ENCODE data around the gene FBXO17.
A peak's percentile ranks its signal among the peaks of the same experiment; 100 is the strongest.

FBXO17 gene, protein sequence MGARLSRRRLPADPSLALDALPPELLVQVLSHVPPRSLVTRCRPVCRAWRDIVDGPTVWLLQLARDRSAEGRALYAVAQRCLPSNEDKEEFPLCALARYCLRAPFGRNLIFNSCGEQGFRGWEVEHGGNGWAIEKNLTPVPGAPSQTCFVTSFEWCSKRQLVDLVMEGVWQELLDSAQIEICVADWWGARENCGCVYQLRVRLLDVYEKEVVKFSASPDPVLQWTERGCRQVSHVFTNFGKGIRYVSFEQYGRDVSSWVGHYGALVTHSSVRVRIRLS

GRCh38 chr19:38975214-38975860 lies at the start of gene FBXO17:
TSS of gene FBXO17 (minus strand) at chr19:38975742. CDS start at chr19:38950319, 25,423 bp downstream.
- Histone ChIP-seq H3K4me3 (ENCODE audit: low read depth, low read length) (peak within 1 kb of the TSS; percentile 75), H3K27me3 (replicated peaks) (no peaks in the 10 kb centered on the region), H3K36me3 (replicated peaks) (no peaks in the 10 kb centered on the region), H3K27ac (peak within 1 kb of the TSS; percentile 72)
- DNase-seq: peak; percentile 40
- in situ Hi-C loops (cut with HindIII; ENCODE audit: low pct_ligation_motif_present, low sequenced_read_pairs): no loop called here
- TF ChIP-seq, protein P1, sequence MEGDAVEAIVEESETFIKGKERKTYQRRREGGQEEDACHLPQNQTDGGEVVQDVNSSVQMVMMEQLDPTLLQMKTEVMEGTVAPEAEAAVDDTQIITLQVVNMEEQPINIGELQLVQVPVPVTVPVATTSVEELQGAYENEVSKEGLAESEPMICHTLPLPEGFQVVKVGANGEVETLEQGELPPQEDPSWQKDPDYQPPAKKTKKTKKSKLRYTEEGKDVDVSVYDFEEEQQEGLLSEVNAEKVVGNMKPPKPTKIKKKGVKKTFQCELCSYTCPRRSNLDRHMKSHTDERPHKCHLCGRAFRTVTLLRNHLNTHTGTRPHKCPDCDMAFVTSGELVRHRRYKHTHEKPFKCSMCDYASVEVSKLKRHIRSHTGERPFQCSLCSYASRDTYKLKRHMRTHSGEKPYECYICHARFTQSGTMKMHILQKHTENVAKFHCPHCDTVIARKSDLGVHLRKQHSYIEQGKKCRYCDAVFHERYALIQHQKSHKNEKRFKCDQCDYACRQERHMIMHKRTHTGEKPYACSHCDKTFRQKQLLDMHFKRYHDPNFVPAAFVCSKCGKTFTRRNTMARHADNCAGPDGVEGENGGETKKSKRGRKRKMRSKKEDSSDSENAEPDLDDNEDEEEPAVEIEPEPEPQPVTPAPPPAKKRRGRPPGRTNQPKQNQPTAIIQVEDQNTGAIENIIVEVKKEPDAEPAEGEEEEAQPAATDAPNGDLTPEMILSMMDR (IDR thresholded peaks at IDR 0.05; ENCODE audit: low read depth, low read length, missing control alignments): no peak

DNA sequence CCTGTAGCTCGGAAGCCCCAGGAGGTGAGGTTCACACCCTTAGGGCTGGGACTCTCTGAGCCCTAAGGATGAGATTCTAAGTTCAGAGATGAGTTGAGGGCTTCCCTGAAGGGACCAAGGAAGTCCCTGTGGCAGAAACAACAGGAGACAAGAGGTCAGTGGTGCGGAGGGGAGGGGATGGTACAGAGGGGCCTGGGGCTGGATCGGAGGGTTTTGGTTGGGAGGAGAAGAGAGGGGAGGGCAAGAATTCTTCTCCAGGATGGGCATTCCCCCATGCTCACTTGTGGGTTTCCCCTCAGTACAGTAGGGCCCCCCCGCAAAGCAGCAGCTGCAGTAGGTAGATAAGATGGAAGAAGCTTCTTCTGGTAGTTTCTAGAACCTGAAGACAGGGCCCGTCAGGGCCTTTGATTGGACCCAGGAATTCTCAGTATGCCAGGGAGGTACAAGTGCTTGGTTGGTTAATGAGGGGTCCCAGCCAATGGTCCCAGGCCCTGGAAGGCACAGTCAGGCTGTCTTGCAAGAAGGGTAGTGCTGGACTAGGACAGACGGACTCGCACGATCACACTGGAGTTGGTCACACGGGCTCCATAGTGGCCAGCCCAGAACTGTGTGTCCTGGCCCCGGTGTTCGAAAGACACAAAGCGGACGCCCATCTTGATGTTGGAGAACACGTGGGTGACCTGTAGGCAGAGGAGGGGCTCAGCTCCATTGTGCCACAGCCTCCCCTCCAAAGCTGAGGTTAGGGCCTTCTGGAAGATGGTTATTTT lies 49.5 kb upstream of the FBXO17 start:
- Histone ChIP-seq H3K4me3 (ENCODE audit: low read depth, low read length) (no peak overlapping the region), H3K27me3 (replicated peaks) (no peaks in the 10 kb centered on the region), H3K27ac (no peak overlapping the region), H3K36me3 (replicated peaks) (no peaks in the 10 kb centered on the region)
- in situ Hi-C loops (cut with HindIII; ENCODE audit: low pct_ligation_motif_present, low sequenced_read_pairs): no loop called here
- TF ChIP-seq, protein P1 (IDR thresholded peaks at IDR 0.05; ENCODE audit: low read depth, low read length, missing control alignments): no peak
- DNase-seq: no peak

GRCh38 chr19:39021063-39021462 lies 45.5 kb upstream of the FBXO17 start:
- TF ChIP-seq, protein P1 (IDR thresholded peaks at IDR 0.05; ENCODE audit: low read depth, low read length, missing control alignments): no peak
- Histone ChIP-seq H3K36me3 (replicated peaks) (no peaks in the 10 kb centered on the region), H3K4me3 (ENCODE audit: low read depth, low read length) (no peak overlapping the region), H3K27me3 (replicated peaks) (no peaks in the 10 kb centered on the region), H3K27ac (no peak overlapping the region)
- in situ Hi-C loops (cut with HindIII; ENCODE audit: low pct_ligation_motif_present, low sequenced_read_pairs): no loop called here
- no peak for DNase-seq

GRCh38 chr19:39017646-39018045 lies 42.1 kb upstream of the FBXO17 start:
- in situ Hi-C loops (cut with HindIII; ENCODE audit: low pct_ligation_motif_present, low sequenced_read_pairs): no loop called here
- TF ChIP-seq, protein P1 (IDR thresholded peaks at IDR 0.05; ENCODE audit: low read depth, low read length, missing control alignments): no peak
- Histone ChIP-seq H3K36me3 (replicated peaks) (no peaks in the 10 kb centered on the region), H3K27me3 (replicated peaks) (no peaks in the 10 kb centered on the region), H3K27ac (no peak overlapping the region), H3K4me3 (ENCODE audit: low read depth, low read length) (no peak overlapping the region)
- DNase-seq: no peak

DNA sequence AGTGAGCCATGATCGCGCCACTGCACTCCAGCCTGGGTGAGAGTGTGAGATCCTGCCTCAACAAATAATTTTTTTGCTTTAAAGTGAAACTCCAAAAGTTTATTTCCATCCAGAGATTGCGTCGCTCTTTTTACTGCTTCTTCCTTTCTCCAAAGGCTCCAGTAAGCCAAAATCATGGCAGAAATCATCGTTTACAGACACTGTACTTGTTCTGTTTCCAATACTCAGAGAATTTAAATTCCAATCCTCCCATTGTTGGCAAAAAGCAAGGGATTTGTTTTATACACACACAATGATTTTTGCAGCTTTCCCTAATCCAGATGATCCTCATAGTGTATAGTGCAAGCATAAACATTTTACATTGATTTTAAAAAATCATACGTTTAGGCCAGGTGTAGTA lies 41.5 kb upstream of the FBXO17 start:
- in situ Hi-C loops (cut with HindIII; ENCODE audit: low pct_ligation_motif_present, low sequenced_read_pairs): no loop called here

More for the DNA sequence above, 41.5 kb upstream of the FBXO17 start:
- Histone ChIP-seq H3K27me3 (replicated peaks) (no peaks in the 10 kb centered on the region), H3K27ac (no peak overlapping the region), H3K4me3 (ENCODE audit: low read depth, low read length) (no peak overlapping the region), H3K36me3 (replicated peaks) (no peaks in the 10 kb centered on the region)
- TF ChIP-seq, protein P1 (IDR thresholded peaks at IDR 0.05; ENCODE audit: low read depth, low read length, missing control alignments): no peak
- DNase-seq: no peak
